ENCODE results near the gene SPRY4. TPM values are rescaled to one million over a fixed set of nuclear protein-coding genes. Genes with fewer than 3 reads are reported as not detected.
"Not testable (repeated sequence)": the region's sequence is repeated elsewhere in the genome, so short reads cannot be mapped to it uniquely, and the experiment has no call there.

The SPRY4 gene
- polyA plus RNA-seq, 3 donors = 29.4 to 36.0 (median 29.7) TPM

DNA sequence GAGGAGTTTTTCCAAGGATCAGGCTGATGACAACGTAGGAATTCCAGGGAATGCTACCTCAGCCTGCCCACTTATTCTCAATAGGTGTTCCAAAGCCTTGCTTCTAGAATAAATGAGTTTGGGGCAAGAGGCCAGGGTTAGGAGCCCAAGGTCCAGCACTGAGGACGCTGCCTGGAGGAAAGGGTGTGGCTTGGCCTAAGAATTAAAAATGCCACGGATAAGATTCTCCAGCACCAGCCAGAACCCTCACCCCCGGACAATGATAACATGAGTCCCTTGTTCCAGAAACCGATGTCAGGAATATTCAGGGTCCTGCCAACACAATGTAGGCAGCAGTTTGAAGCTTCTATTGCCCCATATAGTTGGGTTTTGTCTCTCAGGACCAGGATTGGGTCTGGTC, 7.6 kb downstream of the SPRY4 start:
- DNase-seq = no peak

DNA sequence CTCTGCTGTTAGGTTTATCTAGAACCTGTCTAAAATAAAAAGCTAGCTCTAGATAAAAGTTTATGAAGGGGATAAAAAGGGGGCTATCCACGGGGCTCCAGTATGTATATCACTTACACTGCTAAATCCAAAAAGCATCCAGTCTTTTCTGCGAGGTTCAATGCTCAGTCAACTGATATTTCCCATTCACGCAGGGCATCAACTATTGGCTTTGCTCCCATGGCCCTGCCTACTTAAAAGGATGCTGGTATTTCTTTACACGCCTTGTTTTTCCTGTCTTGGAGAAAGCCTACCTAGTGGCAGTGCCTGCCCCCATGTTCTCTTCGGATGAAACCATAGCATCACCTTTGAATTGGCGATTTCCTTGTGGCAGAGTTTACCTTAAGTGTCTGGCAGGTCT, 8.1 kb downstream of the SPRY4 start:
- no peak for DNase-seq

DNA sequence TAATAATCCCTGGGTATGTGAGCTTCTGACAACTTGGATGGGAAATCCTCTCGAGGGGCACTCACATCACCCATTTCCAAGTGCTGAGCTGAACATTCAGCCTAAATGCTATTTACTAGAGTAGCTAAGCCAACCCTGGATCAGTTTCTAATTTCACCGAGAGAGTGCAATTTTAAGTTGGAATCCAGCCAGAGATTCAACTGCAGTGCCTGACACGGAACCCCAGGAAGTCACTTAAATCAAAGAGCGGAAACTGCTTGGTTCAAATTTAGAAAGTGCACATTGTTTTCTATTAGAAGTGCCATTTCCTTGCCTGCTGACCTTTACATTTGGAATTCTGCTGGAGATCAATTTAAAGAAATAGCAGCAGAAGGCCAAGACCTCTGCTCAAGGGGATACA, 8.8 kb downstream of the SPRY4 start:
- DNase-seq = no peak

DNA sequence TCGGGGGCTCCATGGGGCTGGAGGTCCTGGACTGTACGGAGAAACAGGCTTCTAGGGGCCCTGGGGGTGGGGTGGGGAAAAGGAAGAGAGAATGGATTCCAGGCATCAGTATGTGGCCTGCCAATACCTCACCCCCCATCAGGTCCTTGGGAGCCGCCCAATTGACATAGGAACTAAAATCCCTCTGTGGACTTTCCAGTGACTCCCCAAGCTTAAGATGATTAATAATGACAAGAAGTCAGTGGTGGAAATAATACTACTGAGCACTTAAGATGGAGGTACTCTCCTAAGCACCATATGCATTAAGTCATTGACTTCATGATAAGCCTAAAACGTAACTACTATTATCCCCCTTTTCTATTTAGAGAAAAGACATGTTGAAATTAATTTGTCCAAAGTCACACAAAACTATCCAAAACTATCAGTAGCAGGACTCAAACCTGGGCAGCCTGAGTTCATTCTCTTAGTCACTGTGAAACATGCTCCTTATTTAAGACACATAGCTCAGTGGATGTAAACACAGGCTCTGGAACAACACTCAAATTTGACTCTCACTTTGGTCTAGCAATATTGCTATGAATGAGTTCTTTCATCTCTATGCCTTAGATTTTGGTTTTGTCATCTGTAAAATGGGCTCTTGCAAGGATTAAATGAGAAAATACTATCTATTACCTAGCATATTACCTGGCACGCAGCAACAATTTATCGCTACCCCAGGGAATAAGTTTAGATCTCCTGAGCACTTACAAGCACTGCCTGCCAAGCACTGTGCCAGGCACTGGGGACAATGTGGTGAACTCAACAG, 9.5 kb downstream of the SPRY4 start:
- DNase-seq = no peak

DNA sequence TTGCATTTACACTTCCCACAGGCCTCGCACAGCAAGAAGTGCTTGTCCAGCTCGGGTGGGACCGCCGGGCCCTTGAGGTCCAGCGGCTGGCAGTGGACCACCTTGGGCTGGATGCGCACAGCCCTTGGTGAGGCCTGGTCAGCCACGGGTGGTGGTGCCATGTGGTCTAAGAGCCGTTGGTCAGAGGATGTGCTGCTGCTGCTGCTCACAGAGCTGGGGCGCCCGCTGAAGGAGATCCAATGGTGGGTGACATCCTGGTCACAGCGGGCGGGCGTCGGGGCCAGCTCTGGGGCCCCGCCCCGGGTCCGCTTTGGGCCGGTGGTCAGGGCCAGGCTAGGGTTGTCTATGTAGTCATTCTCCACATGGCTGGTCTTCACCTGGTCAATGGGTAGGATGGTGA, 10.2 kb downstream of the SPRY4 start:
- DNase-seq = no peak

DNA sequence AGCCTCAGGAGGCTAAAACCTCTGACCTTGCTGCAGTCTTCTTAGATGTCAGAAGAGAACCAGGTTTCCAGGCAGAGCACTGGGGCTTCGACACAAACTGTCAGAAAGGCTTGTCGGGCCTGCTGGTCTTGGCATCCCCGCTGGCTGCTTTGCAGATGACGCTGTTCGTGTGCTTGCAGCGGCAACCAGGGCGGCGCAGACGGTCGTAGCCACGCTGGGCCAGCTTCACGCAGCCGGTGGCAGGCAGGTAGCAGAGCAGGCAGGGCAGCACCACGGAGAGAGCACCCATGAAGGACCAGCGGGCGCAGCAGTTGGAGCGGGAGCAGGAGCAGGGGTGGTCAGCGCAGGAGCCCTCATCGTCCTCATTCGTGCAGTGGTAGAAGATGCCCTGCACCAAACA, 10.7 kb downstream of the SPRY4 start:
- no peak for DNase-seq

DNA sequence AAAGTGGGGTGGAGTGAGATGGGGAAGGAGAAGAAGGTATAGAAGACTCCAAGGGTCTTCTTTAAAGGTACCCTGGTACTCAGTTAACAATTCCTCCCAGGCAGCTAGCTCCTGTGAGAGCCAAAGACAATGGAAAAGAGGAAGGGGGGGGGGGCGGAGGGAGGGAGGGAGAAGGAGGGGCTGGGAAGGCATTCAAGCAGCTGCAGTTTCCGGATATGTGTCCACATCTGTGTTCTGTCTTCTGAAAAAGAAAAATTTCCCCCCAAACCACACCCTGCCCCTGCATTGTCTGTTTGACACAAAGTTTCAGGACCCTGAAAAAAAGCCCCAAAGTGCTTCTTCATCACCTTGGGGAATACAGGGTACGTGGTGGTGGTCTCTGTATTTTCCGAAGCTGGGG, 11.1 kb downstream of the SPRY4 start:
- no peak for DNase-seq

DNA sequence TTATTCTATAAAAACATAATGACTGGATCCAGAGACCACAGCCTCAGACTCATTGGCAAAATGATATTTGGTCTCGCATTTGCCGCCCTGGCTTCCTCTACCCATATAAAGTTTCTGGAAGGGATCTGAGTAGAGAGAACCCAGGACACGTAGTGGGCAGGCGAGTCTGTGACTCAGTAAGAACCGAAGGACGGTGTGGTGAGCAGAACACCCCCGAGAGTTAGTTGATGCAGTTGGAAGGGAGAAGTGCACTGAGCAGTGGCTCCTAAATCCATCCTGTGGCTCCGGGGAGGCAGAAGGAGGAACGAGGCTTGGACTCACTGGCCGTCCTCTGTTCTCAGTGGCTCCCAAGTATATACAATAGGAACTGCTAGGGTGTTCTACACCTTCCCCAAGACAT, 11.5 kb downstream of the SPRY4 start:
- no peak for DNase-seq

DNA sequence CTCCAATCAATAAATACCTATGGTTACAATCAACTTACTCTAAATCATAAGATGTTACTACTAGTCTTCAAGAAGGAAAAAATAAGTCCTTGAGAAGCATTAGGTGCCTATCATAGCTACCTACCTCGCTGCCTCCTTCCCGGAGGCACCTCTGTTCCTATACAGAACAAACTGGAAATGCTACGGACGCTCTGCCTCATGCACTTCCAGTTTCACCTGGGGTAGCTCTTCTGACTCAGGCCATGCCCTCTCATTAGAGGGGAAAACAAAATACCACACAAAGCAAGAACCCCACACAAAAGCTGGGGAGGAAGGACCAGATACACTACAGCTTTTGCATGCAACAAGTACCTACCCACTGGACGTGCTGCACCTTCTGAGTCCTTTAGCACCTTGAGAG, 12.4 kb downstream of the SPRY4 start:
- no peak for DNase-seq

DNA sequence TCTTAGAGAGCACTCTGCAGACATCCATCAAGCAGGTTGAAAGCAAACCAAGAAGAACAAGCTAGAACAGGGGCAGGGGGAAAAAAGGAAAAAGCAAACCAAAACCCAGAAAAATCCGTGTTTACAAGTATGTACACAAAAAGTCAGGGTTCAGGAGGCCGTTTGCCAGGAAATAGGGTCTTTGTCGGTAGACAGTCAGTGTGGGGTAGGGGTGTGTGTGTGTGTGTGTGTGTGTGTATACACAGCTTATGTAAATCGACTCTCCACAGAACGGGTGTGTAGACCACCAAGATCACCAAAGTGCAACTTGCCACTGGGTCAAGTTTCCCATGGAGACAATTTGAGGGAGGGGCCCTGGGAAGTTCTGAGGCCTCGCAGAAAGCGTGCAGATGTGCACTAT, 13.1 kb downstream of the SPRY4 start:
- no peak for DNase-seq

DNA sequence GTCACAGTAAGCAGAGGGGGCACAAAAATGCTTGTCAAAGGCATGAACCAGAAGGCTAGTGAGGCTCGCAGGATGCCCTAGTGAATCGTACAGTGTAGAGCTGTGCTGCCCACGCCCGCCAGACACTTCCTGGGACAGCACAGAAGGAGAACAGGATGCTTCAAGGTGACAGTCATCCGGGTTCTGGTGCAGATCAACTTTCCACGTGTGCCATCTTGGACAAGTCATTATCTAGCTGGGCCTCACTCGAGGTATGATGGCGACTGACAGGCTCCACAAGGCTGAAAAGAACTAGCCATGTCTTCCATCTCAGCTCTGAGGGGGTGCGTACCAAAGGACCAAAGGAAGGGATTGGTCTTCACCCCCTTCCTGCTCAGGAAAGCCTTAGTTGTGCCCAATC, 14.0 kb downstream of the SPRY4 start:
- DNase-seq = no peak

DNA sequence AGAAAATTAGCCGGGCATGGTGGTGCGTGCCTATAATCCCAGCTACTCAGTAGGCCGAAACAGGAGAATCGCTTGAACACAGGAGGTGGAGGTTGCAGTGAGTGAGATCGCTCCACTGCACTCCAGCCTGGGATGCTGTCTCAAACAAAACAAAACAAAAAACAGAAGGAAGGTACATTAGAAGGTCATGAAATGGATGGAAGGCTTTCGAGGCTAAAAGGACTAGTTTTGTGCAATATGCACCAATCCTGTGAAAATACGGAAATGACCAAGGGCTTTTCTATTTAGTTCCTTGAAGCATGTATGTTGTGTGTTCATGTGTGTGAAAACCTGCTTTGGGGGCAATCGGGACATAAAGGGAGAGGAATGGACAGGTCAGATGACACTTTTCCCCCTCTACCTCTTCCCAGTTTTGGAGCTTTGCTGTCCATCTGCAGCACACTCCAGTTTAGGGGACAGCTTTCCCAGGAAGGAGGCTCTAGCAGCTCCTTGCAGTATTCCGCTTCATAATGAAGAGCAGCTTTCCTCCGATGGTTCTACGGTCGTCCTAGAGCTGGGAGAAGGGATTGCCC, 15.0 kb downstream of the SPRY4 start:
- DNase-seq = no peak

DNA sequence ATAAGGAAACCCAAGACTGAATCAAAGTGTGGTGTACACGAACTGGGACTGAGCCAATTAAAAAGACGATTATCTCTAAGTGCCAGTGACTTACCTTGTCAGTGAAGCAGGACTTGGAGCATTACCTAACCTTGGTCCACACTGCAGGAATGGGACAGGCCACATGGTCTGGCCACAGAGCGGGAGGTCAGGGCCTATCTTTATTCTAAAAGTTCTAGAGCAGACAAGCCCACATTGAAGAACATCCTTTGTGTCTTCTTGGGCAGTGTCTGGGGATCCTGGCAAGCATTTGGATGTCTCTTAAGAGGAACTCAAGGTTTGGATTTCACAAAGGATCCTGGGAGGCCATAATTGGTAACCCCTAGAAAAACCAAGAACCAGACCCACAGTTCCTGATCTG, 16.5 kb downstream of the SPRY4 start:
- no peak for DNase-seq

DNA sequence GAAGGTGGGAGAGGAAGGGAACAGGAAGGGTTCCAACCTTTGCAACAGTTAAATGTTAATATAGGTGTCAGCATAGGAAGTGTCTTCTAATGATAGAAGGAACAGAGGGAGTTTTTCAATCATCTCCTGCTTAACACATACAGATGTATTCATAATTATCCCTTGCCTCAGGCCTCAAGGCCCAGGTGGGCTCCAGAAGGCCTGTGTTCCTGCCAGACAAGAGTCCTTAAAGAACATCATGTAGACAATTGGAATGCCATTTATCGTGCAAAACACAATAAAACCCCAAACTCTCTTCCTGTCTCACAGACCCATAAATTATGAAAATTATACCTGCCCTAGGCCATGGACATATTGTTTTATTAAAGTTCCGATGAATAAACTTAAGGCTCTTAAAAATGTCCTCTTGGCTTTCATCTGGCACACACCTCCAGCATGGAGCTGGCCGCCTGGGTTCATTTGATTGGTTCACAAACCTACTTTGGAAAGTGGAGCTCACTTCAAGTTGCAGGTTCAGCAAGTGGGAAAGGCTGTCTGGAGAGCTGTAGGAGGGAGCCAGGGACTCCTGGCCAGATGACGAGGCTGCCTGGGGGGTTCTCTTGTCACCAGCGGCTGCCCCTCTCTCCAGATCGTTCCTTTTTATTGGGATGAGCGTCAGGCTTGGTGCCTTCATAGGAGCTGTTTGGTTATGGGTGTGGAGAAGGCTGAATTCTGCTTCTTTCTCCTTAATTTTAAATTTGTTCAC, 17.5 kb downstream of the SPRY4 start:
- DNase-seq = no peak

DNA sequence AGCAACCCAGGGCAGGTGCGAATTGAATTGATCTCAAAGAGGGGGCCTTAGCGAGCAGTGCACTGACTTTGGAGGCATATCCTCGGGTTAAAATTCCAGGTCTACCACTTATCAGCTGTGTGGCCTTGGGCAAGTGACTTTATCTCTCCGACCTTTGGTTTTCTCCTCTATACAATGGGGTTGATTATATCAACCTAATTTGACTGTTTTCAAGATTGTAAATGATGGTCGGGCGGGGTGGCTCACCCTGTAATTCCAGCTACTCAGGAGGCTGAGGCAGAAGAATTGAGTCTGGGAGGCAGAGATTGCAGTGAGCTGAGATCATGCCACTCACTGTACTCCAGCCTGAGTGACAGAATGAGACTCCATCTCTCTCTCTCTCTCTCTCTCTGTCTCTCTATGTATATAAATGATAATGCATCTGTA, 18.7 kb downstream of the SPRY4 start:
- no peak for DNase-seq

DNA sequence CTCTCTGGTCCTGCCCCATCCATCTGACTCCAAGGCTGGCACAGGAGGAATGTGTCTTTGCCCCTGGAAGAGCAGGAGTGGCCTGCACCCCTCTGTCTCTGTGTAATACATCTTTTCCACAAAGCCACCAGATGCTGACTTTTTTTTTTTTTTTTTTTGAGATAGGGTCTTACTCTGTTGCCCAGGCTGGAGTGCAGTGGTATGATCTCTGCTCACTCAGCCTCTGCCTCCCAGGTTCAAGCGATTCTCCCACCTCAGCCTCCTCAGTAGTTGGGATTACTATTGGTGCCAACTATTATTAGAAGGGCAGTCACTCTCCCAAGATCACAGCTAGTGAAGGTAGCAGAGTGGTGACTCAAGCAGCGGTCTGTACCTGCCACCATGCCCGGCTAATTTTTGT, 19.6 kb downstream of the SPRY4 start:
- no peak for DNase-seq

DNA sequence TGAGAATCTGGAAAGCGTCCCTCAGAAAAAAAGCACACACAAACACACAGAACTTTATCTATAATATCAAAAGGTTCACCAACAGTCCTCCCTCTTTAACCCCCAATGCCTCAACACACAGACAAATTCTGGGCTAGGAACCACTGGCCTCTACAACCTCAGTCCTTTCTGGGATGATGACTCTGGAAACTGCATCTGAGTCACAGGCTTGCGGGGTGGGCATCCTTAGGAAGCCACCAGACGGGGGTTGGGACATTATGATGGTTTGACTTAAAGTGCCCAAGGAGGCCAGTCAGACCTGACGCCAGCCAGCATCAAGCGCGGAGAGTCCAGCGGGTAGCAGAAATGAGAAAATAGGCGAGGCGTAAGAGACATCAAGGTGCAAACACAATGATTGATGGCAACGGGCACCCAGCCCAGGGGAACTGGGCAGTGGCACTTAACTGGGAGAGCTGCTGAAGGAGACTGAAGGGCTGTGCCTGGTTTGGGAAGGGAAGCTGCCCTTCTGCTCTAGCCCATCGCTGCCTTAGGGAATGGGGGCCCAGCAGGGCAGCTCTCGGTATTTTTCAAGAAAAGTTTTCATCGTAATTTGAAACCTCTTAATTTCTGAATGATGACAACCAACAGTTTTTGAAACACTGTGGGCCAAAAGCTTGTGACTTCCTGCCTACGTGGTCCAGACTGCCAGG, 20.7 kb downstream of the SPRY4 start:
- no peak for DNase-seq

DNA sequence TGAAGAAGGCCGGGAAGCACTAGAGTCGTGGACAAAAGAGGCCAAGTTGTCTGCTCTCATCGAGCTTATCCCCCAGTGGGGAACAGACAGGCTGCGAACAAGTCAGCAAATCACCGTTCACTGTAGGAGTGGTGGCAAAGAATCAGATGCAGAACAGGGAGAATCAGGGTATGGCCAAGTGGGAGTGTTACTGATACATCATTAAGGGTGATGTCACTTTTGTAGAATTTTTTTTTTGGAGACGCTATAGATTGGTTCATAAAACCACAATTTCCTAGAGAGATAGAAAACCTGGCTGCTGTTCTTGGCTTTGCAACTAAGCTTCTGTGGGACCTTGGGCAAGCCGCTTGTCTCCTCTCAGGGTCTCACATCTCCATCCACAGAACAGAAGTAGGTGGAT, 21.3 kb downstream of the SPRY4 start:
- DNase-seq = no peak

DNA sequence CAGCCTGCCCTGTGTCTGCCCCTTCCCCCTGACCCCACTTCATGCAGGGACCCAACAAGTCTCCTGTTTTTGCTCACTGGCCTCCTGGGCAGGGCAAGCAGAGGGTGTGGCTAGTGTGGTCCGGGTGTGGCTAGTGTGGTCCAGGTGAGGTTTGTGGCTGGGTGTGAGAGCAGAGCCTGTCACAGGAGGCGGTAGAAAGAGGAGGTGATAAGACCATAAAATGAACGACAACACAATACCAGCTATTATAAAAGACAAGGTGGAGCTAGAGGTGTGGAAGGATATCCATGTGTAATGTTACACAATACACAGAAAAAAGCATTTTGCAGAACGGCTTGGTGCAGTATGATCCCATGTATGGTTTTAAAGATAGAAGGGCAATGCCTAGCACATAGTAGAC, 23.3 kb downstream of the SPRY4 start:
- DNase-seq = no peak

DNA sequence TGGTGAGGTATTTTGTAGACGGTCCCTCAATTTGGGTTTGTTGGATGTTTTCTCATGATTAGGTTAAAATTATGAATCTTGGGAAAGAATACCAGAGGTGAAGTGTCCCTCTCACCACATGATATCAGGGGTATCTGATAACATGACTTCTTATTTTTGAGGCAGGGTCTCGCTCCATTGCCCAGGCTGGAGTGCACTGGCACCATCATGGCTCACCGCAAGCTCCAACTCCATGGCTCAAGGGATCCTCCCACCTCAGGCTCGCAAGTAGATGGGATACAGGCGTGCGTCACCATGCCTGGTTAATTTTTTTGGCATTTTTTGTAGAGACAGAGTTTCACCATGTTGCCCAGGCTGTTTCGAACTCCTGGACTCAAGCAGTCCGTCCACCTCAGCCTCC, 24.1 kb downstream of the SPRY4 start:
- DNase-seq = no peak

DNA sequence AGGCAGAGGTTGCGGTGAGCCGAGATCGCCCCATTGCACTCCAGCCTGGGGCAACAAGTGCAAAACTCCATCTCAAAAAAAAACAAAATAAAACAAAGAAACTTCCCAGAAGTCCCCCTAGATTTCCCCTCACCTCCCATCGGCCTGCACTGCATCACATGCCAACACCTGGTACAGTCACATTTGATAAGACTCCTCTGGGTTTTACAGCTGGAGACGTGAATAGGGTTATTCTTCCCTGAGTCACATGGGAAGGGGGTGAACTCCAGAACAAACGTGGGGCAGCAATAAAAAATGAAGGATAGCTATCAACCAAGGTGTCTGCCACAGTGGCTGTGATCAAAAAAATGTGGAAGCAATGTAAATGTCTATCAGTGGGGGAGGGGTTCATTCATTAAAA, 26.0 kb downstream of the SPRY4 start:
- no peak for DNase-seq

DNA sequence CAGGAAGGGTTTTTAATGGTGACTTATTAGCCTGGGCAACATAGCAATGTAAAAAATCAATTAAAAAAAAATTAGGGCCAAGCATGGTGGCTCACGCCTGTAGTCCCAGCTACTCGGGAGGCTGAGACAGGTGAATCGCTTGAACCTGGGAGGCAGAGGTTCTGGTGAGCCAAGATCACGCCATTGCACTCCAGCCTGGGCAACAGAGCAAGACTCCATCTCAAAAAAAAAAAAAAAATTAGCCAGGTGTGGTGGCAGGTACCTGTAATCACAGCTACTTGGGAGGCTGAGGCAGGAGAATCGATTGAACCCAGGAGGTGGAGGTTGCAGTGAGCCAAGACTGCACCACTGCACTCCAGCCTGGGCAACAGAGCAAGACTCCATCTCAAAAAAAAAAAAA, 27.0 kb downstream of the SPRY4 start:
- not testable (repeated sequence) for DNase-seq

All from renal pelvis (tissue), 4 donors.